ENCODE results near the gene PEX7. TPM values are rescaled to one million over a fixed set of nuclear protein-coding genes. Genes with fewer than 3 reads are reported as not detected.

PEX7 gene
- total RNA-seq, 1 experiment from 2014 or later = 6.4 TPM

- H3K36me3 Mint-ChIP-seq (ENCODE audit: insufficient read depth, unreplicated experiment) = no peaks in the 10 kb centered on the region
- Histone ChIP-seq H3K9me3 (no peaks in the 10 kb centered on the region), H3K4me3 (ENCODE audit: low read depth, low read length) (no peak overlapping the region), H3K36me3 (ENCODE audit: control insufficient read depth, insufficient read depth, low read length) (no peaks in the 10 kb centered on the region; the same call in none of the 2 replicates), H3K27me3 (replicated peaks; ENCODE audit: control insufficient read depth, insufficient read depth, low read length) (no peaks in the 10 kb centered on the region), H3K4me1 (peaks cover 16% of the 10 kb centered on the region)
- BruUV-seq (replicated peaks) = no TSS peak
- H3K4me3 Mint-ChIP-seq (ENCODE audit: unreplicated experiment) = no peak overlapping the region
- H3K4me1 Mint-ChIP-seq (ENCODE audit: low read depth, unreplicated experiment) = peaks cover 26% of the 10 kb centered on the region
- H3K9me3 Mint-ChIP-seq (ENCODE audit: unreplicated experiment) = no peaks in the 10 kb centered on the region
- no peak overlapping the region for H3K27ac Mint-ChIP-seq (ENCODE audit: unreplicated experiment)
- ChIA-PET POLR2A (no interaction called here), CTCF (no interaction called here)
- intact Hi-C loops (cut with micrococcal nuclease; ENCODE audit: unreplicated experiment) = no loop called here
- TF ChIP-seq CTCF (IDR thresholded peaks at IDR 0.05; ENCODE audit: insufficient read depth in 1 of 2, low read depth in 1 of 2, low read length in 1 of 2, severe bottlenecking in 1 of 2, unreplicated experiment in 1 of 2) = no peak
- DNase-seq = no peak
- peaks cover 3% of the 10 kb centered on the region for H3K27me3 Mint-ChIP-seq (ENCODE audit: insufficient read depth, unreplicated experiment)
These were observed 63.7 kb downstream of the PEX7 start for GRCh38 chr6:136886091-136886490.

DNA sequence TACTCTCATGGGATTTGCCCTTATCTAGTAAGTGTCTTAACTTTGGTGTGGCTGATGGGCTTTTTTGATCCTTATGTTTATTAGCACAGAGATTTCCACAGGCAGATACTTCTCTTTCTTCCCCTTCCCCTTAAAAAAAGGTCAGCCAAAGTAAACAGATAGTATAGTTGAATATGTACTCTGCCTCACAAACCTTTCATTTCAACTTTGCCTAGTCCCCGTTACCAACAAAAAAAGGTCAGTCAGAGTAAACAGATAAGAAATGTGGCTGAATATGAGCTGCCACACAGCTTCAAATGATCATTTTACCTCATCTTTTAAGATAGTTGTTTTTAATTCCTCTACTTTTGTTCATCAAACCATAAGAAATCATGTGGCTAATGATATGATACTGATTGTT, 65.6 kb downstream of the PEX7 start:
- no peaks in the 10 kb centered on the region for H3K9me3 ChIP-seq
- DNase-seq = peak in 1 of 2 experiments; percentile 63
- ChIA-PET POLR2A (interaction anchor here (1.0 kb wide), 1 partner anchor 71 kb away, joined by 4 read pairs; no protein-coding TSS in a partner anchor), CTCF (no interaction called here)
- Mint-ChIP-seq H3K4me1 (ENCODE audit: low read depth, unreplicated experiment) (peaks cover 24% of the 10 kb centered on the region), H3K4me3 (ENCODE audit: unreplicated experiment) (no peak overlapping the region), H3K27me3 (ENCODE audit: insufficient read depth, unreplicated experiment) (peaks cover 3% of the 10 kb centered on the region), H3K27ac (ENCODE audit: unreplicated experiment) (no peak overlapping the region), H3K36me3 (ENCODE audit: insufficient read depth, unreplicated experiment) (no peaks in the 10 kb centered on the region), H3K9me3 (ENCODE audit: unreplicated experiment) (no peaks in the 10 kb centered on the region)
- no peak for TF ChIP-seq CTCF (IDR thresholded peaks at IDR 0.05; ENCODE audit: insufficient read depth in 1 of 2, low read depth in 1 of 2, low read length in 1 of 2, severe bottlenecking in 1 of 2, unreplicated experiment in 1 of 2)
- peaks cover 1% of the 10 kb centered on the region for H3K36me3 ChIP-seq (ENCODE audit: control insufficient read depth, insufficient read depth, low read length)
- BruUV-seq (replicated peaks) = no TSS peak
- H3K27me3 ChIP-seq (replicated peaks; ENCODE audit: control insufficient read depth, insufficient read depth, low read length) = no peaks in the 10 kb centered on the region
- intact Hi-C loops (cut with micrococcal nuclease; ENCODE audit: unreplicated experiment) = no loop called here
- H3K4me3 ChIP-seq (ENCODE audit: low read depth, low read length) = no peak overlapping the region
- peaks cover 16% of the 10 kb centered on the region for H3K4me1 ChIP-seq

DNA sequence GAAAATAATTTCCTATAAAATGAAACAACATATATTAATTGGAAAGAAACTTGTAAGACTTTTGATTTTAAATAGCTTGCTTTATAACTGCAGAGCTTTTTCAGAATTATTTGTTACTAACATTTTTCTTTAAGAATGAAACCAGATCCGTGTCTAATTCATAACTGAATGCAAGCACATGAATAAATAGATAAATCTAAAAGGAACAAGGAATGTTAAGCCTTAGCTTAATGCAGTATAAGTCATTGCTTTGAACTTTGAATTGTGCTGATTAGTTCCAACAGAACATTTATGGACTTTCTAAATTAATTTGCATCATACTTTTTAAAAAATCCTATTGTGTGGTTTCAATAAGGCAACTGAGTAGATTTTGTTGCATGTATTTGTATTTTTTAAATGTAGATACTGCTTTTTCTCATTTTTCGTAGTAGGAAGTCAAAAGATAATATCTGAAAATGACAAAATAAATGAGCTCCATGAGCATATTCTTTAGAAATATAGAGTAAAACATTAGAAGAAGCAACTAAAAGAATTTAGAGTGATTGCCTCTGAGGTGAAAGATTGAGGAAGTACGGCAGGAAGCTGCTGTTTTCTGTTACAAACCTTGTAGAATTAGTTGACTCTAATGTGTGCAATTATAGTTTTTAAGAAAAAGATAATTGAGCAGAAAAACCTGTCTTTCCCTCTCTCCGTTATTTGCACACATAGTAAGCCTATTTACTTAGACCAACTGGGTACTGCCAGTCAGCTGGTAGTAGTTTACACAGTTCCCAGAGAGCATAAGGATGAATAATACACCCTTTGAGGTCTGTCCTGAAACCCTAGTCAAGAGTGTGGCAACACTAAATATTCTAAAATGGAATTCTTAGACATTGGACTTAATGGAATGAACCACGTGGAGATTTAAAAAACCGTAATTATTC, 67.1 kb downstream of the PEX7 start:
- no peak for DNase-seq
- H3K4me3 ChIP-seq (ENCODE audit: low read depth, low read length) = no peak overlapping the region
- Mint-ChIP-seq H3K27me3 (ENCODE audit: insufficient read depth, unreplicated experiment) (peaks cover 3% of the 10 kb centered on the region), H3K4me3 (ENCODE audit: unreplicated experiment) (no peak overlapping the region), H3K4me1 (ENCODE audit: low read depth, unreplicated experiment) (peaks cover 18% of the 10 kb centered on the region), H3K36me3 (ENCODE audit: insufficient read depth, unreplicated experiment) (no peaks in the 10 kb centered on the region), H3K27ac (ENCODE audit: unreplicated experiment) (no peak overlapping the region), H3K9me3 (ENCODE audit: unreplicated experiment) (no peaks in the 10 kb centered on the region)
- ChIA-PET CTCF (no interaction called here), POLR2A (no interaction called here)
- peaks cover 16% of the 10 kb centered on the region for H3K4me1 ChIP-seq
- no peak for TF ChIP-seq CTCF (IDR thresholded peaks at IDR 0.05; ENCODE audit: insufficient read depth in 1 of 2, low read depth in 1 of 2, low read length in 1 of 2, severe bottlenecking in 1 of 2, unreplicated experiment in 1 of 2)
- H3K9me3 ChIP-seq = no peaks in the 10 kb centered on the region
- H3K36me3 ChIP-seq (ENCODE audit: control insufficient read depth, insufficient read depth, low read length) = peaks cover 1% of the 10 kb centered on the region; the same call in 1 of the 2 replicates
- intact Hi-C loops (cut with micrococcal nuclease; ENCODE audit: unreplicated experiment) = no loop called here
- no peaks in the 10 kb centered on the region for H3K27me3 ChIP-seq (replicated peaks; ENCODE audit: control insufficient read depth, insufficient read depth, low read length)
- BruUV-seq (replicated peaks) = no TSS peak
